BJ (cell line): ENCODE measurements around the gene SH3RF3. TPM values are rescaled to one million over a fixed set of nuclear protein-coding genes. Genes with fewer than 3 reads are reported as not detected.

Experiments
- CTCF ChIA-PET: fragments of 350-600 bp; formaldehyde crosslinking; extraction: SDS; loops from one replicate; lab custom pipeline; 2021; ENCODE audit warnings: antibody characterized with exemption, inconsistent platforms; lab: Yijun Ruan, JAX
- POLR2A ChIA-PET: fragments of 300-600 bp; sonication (Branson Sonifier 250); formaldehyde crosslinking; extraction: SDS; loops from one replicate; lab custom pipeline; 2021; ENCODE audit warnings: antibody characterized with exemption; lab: Charles Lee
- DNase-seq: peaks from one replicate; pipeline ENCODE4 v3.0.0-alpha.2; 2011; ENCODE audit warnings: low read depth
- H3K27me3 ChIP-seq: 2 replicates; pipeline ENCODE4 v1.6.0; 2011; ENCODE audit warnings: low read length; ENCODE audit not compliant: control insufficient read depth, insufficient read depth
- H3K36me3 ChIP-seq: 2 replicates; pipeline ENCODE4 v1.5.1; 2011; ENCODE audit warnings: low read length; ENCODE audit not compliant: control insufficient read depth, insufficient read depth
- H3K4me3 ChIP-seq: 2 replicates; pipeline ENCODE4 v1.5.1; 2011; ENCODE audit warnings: low read depth, mild to moderate bottlenecking, control low read depth, low read length
- CTCF ChIP-seq: IDR thresholded peaks from 2 replicates; pipeline ENCODE4 v1.5.1; 2011; ENCODE audit warnings: low read depth, mild to moderate bottlenecking, control low read depth, inconsistent platforms, low read length, moderate library complexity; ENCODE audit not compliant: insufficient read depth
- polyA plus RNA-seq: library from polyadenylated mRNA; depleted of rRNA; stranded (reverse); fragments of >200 nt; gene quantifications from 2 replicates; pipeline ENCODE4 v1.2.3, GENCODE V29; 2011

The SH3RF3 gene
- polyA plus RNA-seq, 1 experiment, result 3.6 TPM

- Histone ChIP-seq H3K36me3 (no peaks in the 10 kb centered on the region), H3K4me3 (no peak overlapping the region), H3K27me3 (no peaks in the 10 kb centered on the region)
- peak; percentile 80 for DNase-seq
- ChIA-PET CTCF (interaction anchor here (1.0 kb wide), 1 partner anchor 336 kb away, joined by 4 read pairs; no protein-coding TSS in a partner anchor), POLR2A (interaction anchor here (1.2 kb wide), 1 partner anchor 44 kb away, joined by 4 read pairs; no protein-coding TSS in a partner anchor)
- no peak for TF ChIP-seq CTCF
Observed at GRCh38 chr2:109173311-109174171, 44.5 kb downstream of the SH3RF3 start.

- Histone ChIP-seq H3K36me3 (no peaks in the 10 kb centered on the region), H3K4me3 (no peak overlapping the region), H3K27me3 (no peaks in the 10 kb centered on the region)
- CTCF ChIA-PET, result interaction anchor here (1.0 to 1.1 kb wide), 2 partner anchors 336 kb away, joined by 3 to 4 read pairs; no protein-coding TSS in a partner anchor
- POLR2A ChIA-PET, result no interaction called here
- no peak for TF ChIP-seq CTCF
- DNase-seq, result no peak
Observed at GRCh38 chr2:109174214-109174613, 45.2 kb downstream of the SH3RF3 start.

- no peak for DNase-seq
- Histone ChIP-seq H3K36me3 (no peaks in the 10 kb centered on the region), H3K4me3 (no peak overlapping the region), H3K27me3 (no peaks in the 10 kb centered on the region)
- ChIA-PET CTCF (interaction anchor here (1.1 to 2.0 kb wide), 2 partner anchors 10 to 335 kb away, joined by 3 to 4 read pairs; no protein-coding TSS in a partner anchor), POLR2A (no interaction called here)
- no peak for TF ChIP-seq CTCF
Observed at GRCh38 chr2:109174626-109175349, 45.8 kb downstream of the SH3RF3 start.

- ChIA-PET POLR2A (no interaction called here), CTCF (interaction anchor here (1.1 to 2.0 kb wide), 2 partner anchors 10 to 335 kb away, joined by 3 to 4 read pairs; no protein-coding TSS in a partner anchor)
- Histone ChIP-seq H3K36me3 (no peaks in the 10 kb centered on the region), H3K4me3 (no peak overlapping the region), H3K27me3 (no peaks in the 10 kb centered on the region)
- TF ChIP-seq CTCF, result no peak
- no peak for DNase-seq
Observed at GRCh38 chr2:109175350-109175678, 46.3 kb downstream of the SH3RF3 start.

- ChIA-PET POLR2A (interaction anchor here (0.5 kb wide), 1 partner anchor 10 kb away, joined by 3 read pairs; no protein-coding TSS in a partner anchor), CTCF (interaction anchor here (0.9 kb wide), 1 partner anchor 75 kb away, joined by 3 read pairs; no protein-coding TSS in a partner anchor)
- TF ChIP-seq CTCF, result no peak
- Histone ChIP-seq H3K27me3 (no peaks in the 10 kb centered on the region), H3K36me3 (no peaks in the 10 kb centered on the region), H3K4me3 (no peak overlapping the region)
- DNase-seq, result no peak
Observed at GRCh38 chr2:109176928-109177327, 47.9 kb downstream of the SH3RF3 start.
